Measurements from ENCODE around the gene MORC3. TPM values are rescaled to one million over a fixed set of nuclear protein-coding genes. Genes with fewer than 3 reads are reported as not detected.

MORC3 gene
- total and polyA plus RNA-seq, 8 donors = 8.0 to 95.1 (median 19.8) TPM

- Histone ChIP-seq H3K9me3 (no peaks in the 10 kb centered on the region), H3K27me3 (no peaks in the 10 kb centered on the region), H3K27ac (no peak overlapping the region), H3K4me3 (no peak overlapping the region), H3K36me3 (peaks cover 41 to 98% (median 95%) of the 10 kb centered on the region in 4 donors), H3K4me1 (no peaks in the 10 kb centered on the region)
- no peak for DNase-seq
- WGBS, 5 donors = 52 to 70% (median 63%) methylated on average over 2 of the region's 2 CpGs
- TF ChIP-seq POLR2A (IDR thresholded peaks at IDR 0.05) (no peak), EP300 (IDR thresholded peaks at IDR 0.05) (no peak), POLR2AphosphoS5 (IDR thresholded peaks at IDR 0.05) (no peak), CTCF (IDR thresholded peaks at IDR 0.05) (no peak)
- intact Hi-C loops (cut with DNase I; ENCODE audit: low total_unique reads) = no loop called here
Measured at GRCh38 chr21:36355868-36356267, 35.9 kb downstream of the MORC3 start.

GRCh38 chr21:36359185-36359584, 39.2 kb downstream of the MORC3 start:
- Histone ChIP-seq H3K4me1 (no peaks in the 10 kb centered on the region), H3K36me3 (peaks cover 30 to 100% (median 100%) of the 10 kb centered on the region in 4 donors), H3K9me3 (no peaks in the 10 kb centered on the region), H3K27me3 (no peaks in the 10 kb centered on the region), H3K4me3 (no peak overlapping the region), H3K27ac (no peak overlapping the region)
- intact Hi-C loops (cut with DNase I; ENCODE audit: low total_unique reads) = no loop called here
- DNase-seq = no peak
- TF ChIP-seq POLR2A (IDR thresholded peaks at IDR 0.05) (no peak), CTCF (IDR thresholded peaks at IDR 0.05) (no peak), POLR2AphosphoS5 (IDR thresholded peaks at IDR 0.05) (no peak), EP300 (IDR thresholded peaks at IDR 0.05) (no peak)
- WGBS, 5 donors = 95 to 100% (median 96%) methylated on average over 2 of the region's 2 CpGs

GRCh38 chr21:36369064-36369685, 49.2 kb downstream of the MORC3 start:
- Histone ChIP-seq H3K36me3 (peaks cover 83 to 100% (median 99%) of the 10 kb centered on the region in 4 donors), H3K27me3 (no peaks in the 10 kb centered on the region), H3K4me1 (no peaks in the 10 kb centered on the region), H3K9me3 (no peaks in the 10 kb centered on the region), H3K27ac (no peak overlapping the region), H3K4me3 (no peak overlapping the region)
- 84 to 89% (median 87%) methylated on average over 7 of the region's 7 CpGs for WGBS, 5 donors
- DNase-seq = no peak
- intact Hi-C loops (cut with DNase I; ENCODE audit: low total_unique reads) = no loop called here
- TF ChIP-seq POLR2A (IDR thresholded peaks at IDR 0.05) (no peak), CTCF (IDR thresholded peaks at IDR 0.05) (no peak), EP300 (IDR thresholded peaks at IDR 0.05) (no peak), POLR2AphosphoS5 (IDR thresholded peaks at IDR 0.05) (no peak)

- peaks cover 30 to 77% (median 77%) of the 10 kb centered on the region in 4 donors for H3K36me3 ChIP-seq
- no peak overlapping the region for H3K27ac ChIP-seq
- TF ChIP-seq CTCF (IDR thresholded peaks at IDR 0.05) = no peak
- TF ChIP-seq EP300 (IDR thresholded peaks at IDR 0.05) = no peak
- no peak for TF ChIP-seq POLR2A (IDR thresholded peaks at IDR 0.05)
- no peak for TF ChIP-seq POLR2AphosphoS5 (IDR thresholded peaks at IDR 0.05)
- peaks cover 0 to 14% (median 4%) of the 10 kb centered on the region in 4 donors for H3K4me1 ChIP-seq
- no peak for DNase-seq
- no peaks in the 10 kb centered on the region for H3K27me3 ChIP-seq
- no peaks in the 10 kb centered on the region for H3K9me3 ChIP-seq
- intact Hi-C loops (cut with DNase I; ENCODE audit: low total_unique reads) = no loop called here
- H3K4me3 ChIP-seq = no peak overlapping the region
Measured at GRCh38 chr21:36375994-36376393, 56.0 kb downstream of the MORC3 start.
